ENCODE data around the gene ZSCAN5A.
A peak's percentile ranks its signal among the peaks of the same experiment; 100 is the strongest.
"Not testable (repeated sequence)": the region's sequence is repeated elsewhere in the genome, so short reads cannot be mapped to it uniquely, and the experiment has no call there.

ZSCAN5A gene

DNA sequence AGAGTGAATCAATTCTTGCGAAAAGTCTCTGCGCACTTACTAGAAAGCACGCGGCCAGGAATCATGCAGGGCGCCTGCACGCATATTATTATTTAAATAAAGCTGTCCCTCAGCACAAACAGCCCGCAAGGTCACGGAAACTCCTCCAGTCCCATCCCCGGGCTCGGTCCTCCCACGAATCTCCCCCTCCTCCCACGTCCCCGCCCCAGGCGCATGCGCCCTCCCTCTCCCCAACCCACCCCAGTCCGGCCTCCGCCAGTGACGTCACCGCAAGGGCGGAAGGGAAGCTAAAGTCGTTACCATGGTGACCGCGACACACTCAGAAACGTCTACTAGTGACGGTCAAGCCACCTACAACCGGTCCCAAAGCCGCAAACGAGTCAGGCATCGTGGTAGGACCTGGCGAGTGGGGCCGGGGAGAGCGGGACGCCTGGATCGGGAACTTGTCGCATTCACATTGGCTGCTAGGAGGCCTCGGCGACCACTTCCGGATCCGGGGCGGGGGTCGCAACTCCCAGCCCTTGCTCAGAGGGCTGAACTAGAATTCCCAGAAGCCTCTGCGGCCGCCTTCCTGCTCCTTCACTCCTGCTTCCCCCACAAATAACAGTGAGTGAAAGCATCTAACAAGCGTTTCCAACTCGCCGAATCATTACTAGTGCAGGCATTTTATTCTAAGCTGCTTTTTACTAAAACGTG, at the start of gene ZSCAN5A:
TSS of gene ZSCAN5A (minus strand) at position 459 of the 696 bp plus-strand sequence. CDS start 89,793 bp downstream, outside the sequence.
- DNase-seq, result peak; percentile 93

DNA sequence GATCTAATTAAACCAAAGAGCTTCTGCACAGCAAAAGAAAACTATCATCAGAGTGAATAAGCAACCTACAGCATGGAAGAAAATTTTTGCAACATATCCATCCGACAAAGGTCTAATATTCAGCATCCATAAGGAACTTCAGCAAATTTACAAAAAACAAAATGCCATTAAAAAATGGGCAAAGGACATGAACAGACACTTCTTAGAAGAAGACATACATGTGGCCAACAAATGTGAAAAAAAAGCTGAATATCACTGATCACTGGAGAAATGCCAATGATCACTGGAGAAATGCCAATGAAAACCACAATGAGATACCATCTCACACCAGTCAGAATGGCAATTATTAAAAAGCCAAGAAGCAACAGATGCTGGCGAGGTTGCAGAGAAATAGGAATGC, 46.2 kb upstream of the ZSCAN5A start:
- no peak for DNase-seq

- no peak for DNase-seq
These were observed 42.3 kb upstream of the ZSCAN5A start for GRCh38 chr19:56356944-56357343.

DNA sequence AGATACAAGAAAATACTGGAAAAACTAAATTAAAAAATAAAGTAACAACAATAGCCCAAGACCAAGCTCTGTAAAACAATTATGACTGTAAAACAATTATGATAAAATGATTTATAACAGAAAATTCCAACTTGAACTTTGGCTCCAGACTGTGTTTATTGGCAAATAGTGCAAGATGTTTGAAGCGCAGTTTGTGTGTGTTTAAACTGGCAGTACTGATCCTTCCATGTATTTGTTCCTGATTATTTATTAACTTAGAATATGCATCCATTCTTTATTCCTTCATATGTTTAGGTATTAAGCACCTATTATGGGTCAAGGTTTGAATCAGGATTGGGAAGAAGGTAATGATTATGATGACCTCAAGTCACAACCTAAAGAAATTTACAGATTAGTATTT, 40.9 kb upstream of the ZSCAN5A start:
- DNase-seq, result no peak

- DNase-seq, result no peak
These were observed 36.6 kb upstream of the ZSCAN5A start for GRCh38 chr19:56351208-56351607.

GRCh38 chr19:56350416-56351045, 35.9 kb upstream of the ZSCAN5A start:
- peak; percentile 43 for DNase-seq

- peak; percentile 22 for DNase-seq
These were observed 33.7 kb upstream of the ZSCAN5A start for GRCh38 chr19:56348289-56348877.

DNA sequence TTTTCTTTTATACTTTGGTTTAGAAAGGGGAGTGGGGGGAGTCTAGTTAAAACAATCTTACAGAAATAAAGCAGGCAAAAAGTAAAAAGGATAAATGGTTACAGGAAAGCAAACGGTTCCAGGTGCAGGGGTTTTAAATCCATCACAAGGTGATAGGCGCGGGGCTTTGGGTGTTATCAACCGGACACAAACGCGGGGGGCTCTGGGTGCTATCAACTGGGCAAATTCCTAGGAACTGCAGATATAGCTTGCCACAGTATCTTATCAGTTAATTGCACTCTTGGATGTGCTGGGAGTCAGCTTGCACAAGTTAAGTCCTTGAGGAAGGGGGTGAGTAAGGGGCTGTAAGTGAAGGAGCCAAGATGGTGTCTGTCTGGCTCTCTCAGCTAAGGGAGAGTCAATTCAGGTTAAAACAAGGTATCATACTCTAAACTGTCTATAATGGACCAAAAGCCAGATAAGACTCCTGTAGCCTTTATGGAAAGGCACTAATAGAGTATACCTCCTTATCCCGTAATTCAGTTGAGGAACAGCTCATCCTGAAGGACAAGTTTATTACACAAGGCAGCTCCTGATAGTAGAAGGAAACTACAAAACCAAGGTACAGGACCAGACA, 32.6 kb upstream of the ZSCAN5A start:
- no peak for DNase-seq

DNA sequence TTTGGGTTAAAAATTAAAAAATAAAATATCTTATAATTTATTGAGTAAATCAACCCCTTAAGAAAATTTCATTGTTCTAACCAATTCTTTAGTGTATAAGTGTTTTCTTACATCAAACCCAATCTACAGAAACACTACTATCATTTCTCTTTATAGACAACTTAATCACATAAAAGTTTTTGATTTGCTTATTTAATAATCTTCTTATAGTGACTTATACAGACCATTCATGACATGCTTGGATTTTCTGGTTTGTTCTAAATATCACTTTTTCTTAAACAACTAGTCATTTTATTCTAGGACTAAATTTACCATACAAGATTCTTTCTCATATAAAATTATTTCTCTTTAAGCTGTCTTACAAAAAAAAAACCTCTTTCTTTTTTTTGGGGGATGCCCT, 27.3 kb upstream of the ZSCAN5A start:
- no peak for DNase-seq

GRCh38 chr19:56339031-56339430, 24.4 kb upstream of the ZSCAN5A start:
- not testable (repeated sequence) for DNase-seq

DNA sequence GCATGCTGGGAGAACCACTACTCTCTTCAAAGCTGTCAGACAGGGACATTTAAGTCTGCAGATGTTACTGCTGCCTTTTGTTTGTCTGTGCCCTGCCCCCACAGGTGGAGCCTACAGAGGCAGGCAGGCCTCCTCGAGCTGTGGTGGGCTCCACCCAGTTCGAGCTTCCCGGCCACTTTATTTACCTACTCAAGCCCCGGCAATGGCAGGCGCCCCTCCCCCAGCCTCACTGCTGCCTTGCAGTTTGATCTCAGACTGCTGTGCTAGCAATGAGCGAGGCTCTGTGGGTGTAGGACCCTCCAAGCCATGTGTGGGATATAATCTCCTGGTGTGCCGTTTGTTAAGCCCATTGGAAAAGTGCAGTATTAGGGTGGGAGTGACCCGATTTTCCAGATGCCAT, 22.4 kb upstream of the ZSCAN5A start:
- DNase-seq, result not testable (repeated sequence)

GRCh38 chr19:56335371-56335770, 20.7 kb upstream of the ZSCAN5A start:
- DNase-seq, result not testable (repeated sequence)

- peak; percentile 59 for DNase-seq
These were observed 18.9 kb upstream of the ZSCAN5A start for GRCh38 chr19:56333506-56333905.

- DNase-seq, result no peak
These were observed 18.1 kb upstream of the ZSCAN5A start for GRCh38 chr19:56332695-56333094.

DNA sequence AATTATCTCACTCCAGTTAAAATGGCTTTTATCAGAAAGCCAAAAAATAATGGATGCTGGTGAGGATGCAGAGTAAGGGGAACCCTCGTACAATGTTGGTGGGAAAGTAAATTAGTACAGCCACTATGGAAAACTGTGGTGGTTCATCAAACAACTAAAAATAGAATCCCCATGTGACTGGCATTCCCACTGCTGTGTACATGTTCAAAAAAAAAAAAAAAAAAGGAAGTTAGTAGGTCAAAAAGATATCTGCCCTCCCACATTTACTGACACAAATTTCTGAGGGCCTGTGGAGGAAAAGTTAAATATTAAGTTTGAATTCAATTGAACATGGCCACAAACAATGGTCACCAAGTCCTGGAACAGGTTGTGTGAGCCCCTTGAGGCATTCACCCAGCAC, 9.8 kb upstream of the ZSCAN5A start:
- DNase-seq, result no peak

DNA sequence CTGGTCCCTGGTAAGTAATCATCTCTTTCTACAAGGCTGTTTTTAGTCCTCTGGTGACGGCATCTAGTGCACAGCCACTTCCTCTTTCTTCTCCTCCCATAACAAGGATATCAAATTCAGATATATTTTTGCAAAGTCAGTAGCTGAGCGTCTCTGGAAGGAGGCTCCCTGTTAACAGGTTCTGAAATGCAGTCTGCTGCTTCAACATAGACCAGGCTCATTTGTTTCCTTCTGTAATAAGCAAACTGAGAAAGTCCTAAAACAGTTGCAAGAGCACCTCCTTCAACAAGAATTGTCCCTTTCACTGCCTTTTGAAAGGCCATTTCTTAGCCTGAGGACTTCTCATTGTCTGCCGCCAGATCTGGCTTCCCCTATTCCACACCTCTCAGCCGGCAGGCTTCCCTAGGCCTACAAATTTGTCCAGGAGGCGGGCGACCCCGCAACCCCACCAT, 7.4 kb upstream of the ZSCAN5A start:
- no peak for DNase-seq

DNA sequence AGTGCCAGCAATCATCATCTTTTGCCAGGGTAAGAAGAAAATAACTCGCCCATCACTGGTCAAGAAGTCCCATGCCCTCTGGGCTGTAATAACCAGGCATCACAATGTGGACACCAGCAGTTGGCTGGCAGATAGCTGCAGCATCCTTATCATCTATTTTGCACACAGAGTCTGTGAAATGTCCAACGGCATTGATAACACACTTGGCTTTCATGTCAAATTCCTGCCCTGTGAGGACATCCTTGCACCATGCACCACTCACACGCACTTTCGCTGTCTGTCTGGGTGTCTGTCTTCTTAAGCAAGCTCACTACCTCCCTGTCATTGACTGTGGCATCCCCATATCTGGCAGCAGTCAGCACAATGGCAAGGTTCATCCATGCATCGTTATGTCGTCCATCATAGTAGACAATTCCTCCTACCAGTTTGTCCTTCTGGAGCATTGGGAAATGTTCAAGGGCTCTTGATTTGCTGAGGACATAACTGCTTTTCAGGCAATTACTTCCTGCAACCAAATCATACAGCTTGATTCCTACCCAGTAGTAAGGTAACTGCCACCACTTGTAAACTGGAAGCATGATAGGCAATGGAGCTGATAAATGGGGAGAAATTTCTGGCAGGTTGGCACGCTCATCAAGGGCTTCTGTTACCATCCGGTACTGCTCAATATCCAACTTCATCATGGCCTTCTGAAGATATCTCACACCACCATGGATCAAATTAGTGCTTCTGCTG, 6.8 kb upstream of the ZSCAN5A start:
- no peak for DNase-seq

GRCh38 chr19:56319991-56320390, 5.4 kb upstream of the ZSCAN5A start:
- DNase-seq, result no peak

DNA sequence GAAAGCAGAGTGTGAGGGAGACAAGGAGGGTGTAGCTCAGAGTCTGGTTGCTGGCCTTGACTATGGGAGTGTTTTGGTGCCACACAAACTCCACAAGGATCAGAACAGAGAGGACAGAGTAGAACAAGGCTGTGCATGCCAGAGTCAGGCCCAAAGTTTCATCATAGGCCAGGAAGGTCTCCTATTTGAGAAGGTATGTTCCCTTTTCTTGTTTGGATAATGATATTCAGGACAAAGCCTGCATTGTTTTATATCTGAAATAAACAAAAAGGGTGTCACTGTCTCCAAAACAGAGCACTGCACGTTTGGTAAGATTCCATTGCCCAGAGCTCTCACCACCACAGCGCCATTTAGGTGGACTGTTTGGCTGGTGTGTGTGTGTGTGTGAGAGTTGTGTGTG, 3.1 kb upstream of the ZSCAN5A start:
- DNase-seq, result no peak

GRCh38 chr19:56316728-56317127, 2.1 kb upstream of the ZSCAN5A start:
- DNase-seq, result no peak

DNA sequence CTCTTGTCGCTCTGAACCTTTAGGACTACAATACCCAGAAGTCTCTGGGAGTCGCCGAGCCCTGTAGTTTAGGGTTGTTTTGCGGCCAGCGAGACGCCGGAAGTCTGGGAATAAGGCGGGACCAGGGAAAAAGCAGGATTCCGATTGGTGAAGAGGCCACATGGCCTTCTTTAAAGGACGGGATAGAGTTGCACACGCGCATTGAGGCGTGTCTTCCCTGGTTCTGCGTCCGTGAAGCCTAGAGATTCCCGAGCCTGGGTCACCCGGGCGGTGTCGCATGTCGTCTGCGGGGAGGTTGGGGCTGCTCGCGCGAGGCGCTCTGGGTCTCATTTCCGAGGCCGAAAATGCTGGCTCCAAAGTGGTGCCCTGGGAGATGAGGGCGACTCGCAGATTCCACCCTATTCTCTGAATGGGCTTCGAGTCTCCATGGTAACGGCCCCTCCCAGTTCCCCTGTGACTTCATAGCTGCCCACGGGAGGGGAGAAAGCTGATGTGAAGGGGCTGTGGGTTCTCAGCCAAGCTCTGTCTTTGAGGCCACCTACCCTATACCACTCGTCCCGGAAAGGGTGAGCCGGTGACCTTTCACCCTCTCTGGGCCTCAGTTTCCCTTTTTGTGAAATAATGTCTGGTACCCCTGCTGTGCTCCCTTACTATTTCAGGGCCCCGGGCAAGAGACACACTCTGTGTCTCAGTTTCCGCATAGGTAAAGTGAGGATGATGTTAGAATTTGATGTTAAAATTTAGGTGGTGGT, 614 bp upstream of the ZSCAN5A start:
- DNase-seq, result peak; percentile 98

DNA sequence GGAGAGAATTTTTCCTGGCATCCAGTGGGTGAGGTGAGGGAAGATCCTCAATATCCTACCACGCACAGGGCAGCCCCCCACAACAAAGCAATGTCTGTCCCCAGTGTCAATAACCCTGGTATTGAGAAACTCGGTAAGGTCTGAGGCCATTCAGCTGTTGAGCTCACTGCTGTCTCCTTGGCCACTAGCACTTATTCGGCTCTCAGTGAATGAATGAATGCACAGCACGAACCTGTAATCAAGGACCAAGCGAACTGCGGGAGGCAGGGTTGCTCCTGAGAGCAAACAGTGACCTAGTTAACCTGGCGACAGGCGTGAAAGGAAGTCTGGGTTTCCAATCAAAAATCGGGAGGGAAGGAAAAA, 640 bp downstream of the ZSCAN5A start:
- no peak for DNase-seq

Data from EL (cell line).